PC-9 (cell line): ENCODE results near the gene PTPN6. TPM values are rescaled to one million over a fixed set of nuclear protein-coding genes. Genes with fewer than 3 reads are reported as not detected.
"Not testable (repeated sequence)": the region's sequence is repeated elsewhere in the genome, so short reads cannot be mapped to it uniquely, and the experiment has no call there.

ENCODE experiments used
- BruUV-seq: library from RNA; stranded (reverse); fragments of 400-500 nt; replicated peaks from 2 replicates; lab custom pipeline; 2021; lab: Mats Ljungman, UMichigan
- CTCF ChIA-PET: fragments of 300-600 bp; sonication (Branson Sonifier 250); formaldehyde crosslinking; loops from one replicate; lab custom pipeline; 2022; ENCODE audit warnings: antibody characterized with exemption; lab: Charles Lee
- POLR2A ChIA-PET: fragments of 300-600 bp; sonication (Branson Sonifier 250); formaldehyde crosslinking; loops from one replicate; lab custom pipeline; 2022; ENCODE audit warnings: antibody characterized with exemption; ENCODE audit not compliant: unreplicated experiment; lab: Charles Lee
- DNase-seq, 2 experiments: peaks; one replicate each; pipeline versions ENCODE4 v3.0.0 to v3.0.0-alpha.2; 2015 to 2022; ENCODE audit warnings: mixed read lengths in 1 of 2
- H2AFZ ChIP-seq: fragments of 200-600 bp; sonication (generic); 2 replicates; pipeline ENCODE4 v1.8.1; 2017; ENCODE audit warnings: antibody characterized with exemption
- H3F3A ChIP-seq: fragments of 200-600 bp; sonication (generic); 2 replicates; pipeline ENCODE4 v1.8.1; 2017; ENCODE audit warnings: antibody characterized with exemption, mild to moderate bottlenecking, low read depth; ENCODE audit not compliant: insufficient read depth
- H3K27ac ChIP-seq: fragments of 200-600 bp; sonication (generic); 2 replicates; pipeline ENCODE4 v1.6.1; 2016; ENCODE audit warnings: mixed run types
- H3K27me3 ChIP-seq: fragments of 200-600 bp; sonication (generic); 2 replicates; pipeline ENCODE4 v1.6.1; 2016; ENCODE audit warnings: low read depth, mixed run types; ENCODE audit not compliant: insufficient read depth
- H3K36me3 ChIP-seq: fragments of 200-600 bp; sonication (generic); 2 replicates; pipeline ENCODE4 v1.6.1; 2016; ENCODE audit warnings: low read depth, mixed run types
- H3K4me1 ChIP-seq: fragments of 200-600 bp; sonication (generic); replicated peaks from 2 replicates; pipeline ENCODE4 v1.6.1; 2016; ENCODE audit warnings: mixed run types; ENCODE audit not compliant: insufficient read depth
- H3K4me2 ChIP-seq: fragments of 200-600 bp; sonication (generic); 2 replicates; pipeline ENCODE4 v1.6.1; 2017; ENCODE audit warnings: mixed run types
- H3K4me3 ChIP-seq: fragments of 200-600 bp; sonication (generic); 2 replicates; pipeline ENCODE4 v1.6.1; 2016; ENCODE audit warnings: mixed run types
- H3K79me2 ChIP-seq: fragments of 200-600 bp; sonication (generic); 2 replicates; pipeline ENCODE4 v1.6.1; 2017; ENCODE audit warnings: low read depth, mixed run types
- H3K9me2 ChIP-seq: fragments of 200-600 bp; sonication (generic); 2 replicates; pipeline ENCODE4 v1.8.1; 2017; ENCODE audit warnings: mild to moderate bottlenecking; ENCODE audit not compliant: insufficient read depth
- H3K9me3 ChIP-seq: fragments of 200-600 bp; sonication (generic); 2 replicates; pipeline ENCODE4 v1.8.1; 2016; ENCODE audit warnings: low read depth; ENCODE audit not compliant: insufficient read depth
- H4K20me1 ChIP-seq: fragments of 200-600 bp; sonication (generic); 2 replicates; pipeline ENCODE4 v1.8.1; 2017; ENCODE audit not compliant: insufficient read depth
- CTCF ChIP-seq: fragments of 200-600 bp; sonication (generic); conservative IDR thresholded peaks from 2 replicates; pipeline ENCODE4 v1.6.1; 2017; ENCODE audit warnings: mixed run types, antibody characterized with exemption, mild to moderate bottlenecking, moderate library complexity
- EZH2 ChIP-seq: fragments of 200-600 bp; sonication (generic); IDR thresholded peaks from 2 replicates; pipeline ENCODE4 v1.8.0; 2017; ENCODE audit warnings: antibody characterized with exemption, low read depth
- intact Hi-C: fragments of 100-400 bp; cut with micrococcal nuclease; formaldehyde crosslinking; loops from one replicate; pipeline ENCODE4 v1.10.0; 2022; ENCODE audit not compliant: unreplicated experiment
- total RNA-seq: library from RNA; stranded (reverse); gene quantifications from 2 replicates; pipeline ENCODE4 v1.2.3, GENCODE V29; 2021

The PTPN6 gene
- total RNA-seq, 1 experiment from 2014 or later, result 92.7 TPM

- POLR2A ChIA-PET, result interaction anchor here (0.7 to 1.0 kb wide), 3 partner anchors 32 to 138 kb away, joined by 5 to 16 read pairs (median 9); partner anchors contain the start of genes PTMS and SPSB2
- intact Hi-C loops, result loop anchor here (2.0 kb wide), 1 partner anchor 52 kb away; the partner anchor contains the start of gene USP5
- Histone ChIP-seq H3K9me3 (no peaks in the 10 kb centered on the region), H3K27ac (0 out of 2 replicates have a peak within 1 kb of the TSS, but pooled peaks have one; percentile 1), H4K20me1 (no peaks in the 10 kb centered on the region), H3K79me2 (no peaks in the 10 kb centered on the region), H3K4me1 (peaks cover 22% of the 10 kb centered on the region), H3K9me2 (no peaks in the 10 kb centered on the region), H3K4me2 (peak within 1 kb of the TSS; percentile 97), H3F3A (peaks cover 31% of the 10 kb centered on the region; the same call in 1 of the 2 replicates), H3K27me3 (no peaks in the 10 kb centered on the region), H3K4me3 (peak within 1 kb of the TSS; percentile 86), H3K36me3 (no peaks in the 10 kb centered on the region), H2AFZ (peak within 1 kb of the TSS; percentile 97)
- peak; percentile 93 to 98 for DNase-seq
- BruUV-seq, result TSS peak; percentile 57
- CTCF ChIA-PET, result interaction anchor here (0.7 to 2.2 kb wide), 3 partner anchors 13 to 32 kb away, joined by 3 to 14 read pairs (median 7); partner anchors contain the start of gene SPSB2
- no peak for TF ChIP-seq EZH2
- no peak for TF ChIP-seq CTCF
These were observed 46.6 kb upstream of the PTPN6 start, which contains the start of gene LRRC23 for GRCh38 chr12:6904280-6905276. LRRC23 (plus strand) TSS chr12:6904822; CDS start chr12:6905634, 812 bp downstream.

GRCh38 chr12:6905414-6906040, 45.6 kb upstream of the PTPN6 start:
- Histone ChIP-seq H4K20me1 (no peaks in the 10 kb centered on the region), H3K36me3 (no peaks in the 10 kb centered on the region), H3K79me2 (no peaks in the 10 kb centered on the region), H3K9me3 (no peaks in the 10 kb centered on the region), H3K9me2 (no peaks in the 10 kb centered on the region), H3K4me1 (peaks cover 22% of the 10 kb centered on the region), H3K27ac (no peak overlapping the region), H3K4me3 (peak overlapping the region; percentile 86), H3F3A (peaks cover 24% of the 10 kb centered on the region; the same call in 1 of the 2 replicates), H3K27me3 (no peaks in the 10 kb centered on the region), H3K4me2 (peak overlapping the region; percentile 97), H2AFZ (no peak overlapping the region; the same call in 1 of the 2 replicates)
- no peak for DNase-seq
- TF ChIP-seq EZH2 (no peak), CTCF (no peak)
- ChIA-PET POLR2A (interaction anchor here (0.6 to 0.7 kb wide), 4 partner anchors 8 to 139 kb away, joined by 4 to 16 read pairs (median 10); partner anchors contain the start of gene PTMS), CTCF (interaction anchor here (0.7 kb wide), 1 partner anchor 15 kb away, joined by 14 read pairs; no protein-coding TSS in a partner anchor)
- no TSS peak for BruUV-seq
- intact Hi-C loops, result loop anchor here (2.0 kb wide), 1 partner anchor 53 kb away; the partner anchor contains the start of gene USP5

- POLR2A ChIA-PET, result interaction anchor here (0.6 to 0.7 kb wide), 3 partner anchors 17 to 219 kb away, joined by 3 to 8 read pairs (median 4); partner anchors contain the start of gene ZNF384
- H2AFZ ChIP-seq, H3K4me2 ChIP-seq, DNase-seq, intact Hi-C loops, H3K27ac ChIP-seq, H3K79me2 ChIP-seq, H3K27me3 ChIP-seq, H3K36me3 ChIP-seq, H3K9me3 ChIP-seq, H3K9me2 ChIP-seq, BruUV-seq, H4K20me1 ChIP-seq, H3K4me3 ChIP-seq: not testable (repeated sequence)
- CTCF ChIA-PET, result interaction anchor here (0.7 kb wide), 2 partner anchors 21 to 36 kb away, joined by 7 to 28 read pairs; no protein-coding TSS in a partner anchor
- Histone ChIP-seq H3K4me1 (peaks cover 18% of the 10 kb centered on the region), H3F3A (peaks cover 20% of the 10 kb centered on the region; the same call in 1 of the 2 replicates)
These were observed 43.0 kb upstream of the PTPN6 start for GRCh38 chr12:6908141-6908540.
